Measurements from ENCODE around the gene SLC16A9.
"Not testable (repeated sequence)": the region's sequence is repeated elsewhere in the genome, so short reads cannot be mapped to it uniquely, and the experiment has no call there.

Gene SLC16A9

GRCh38 chr10:59672150-59672875 is 37.3 kb downstream of the SLC16A9 start:
- DNase-seq: no peak

- DNase-seq: no peak
Measured at GRCh38 chr10:59670269-59670668, 39.4 kb downstream of the SLC16A9 start.

- no peak for DNase-seq
Measured at GRCh38 chr10:59668096-59668495, 41.6 kb downstream of the SLC16A9 start.

GRCh38 chr10:59666310-59666709 is 43.3 kb downstream of the SLC16A9 start:
- no peak for DNase-seq

GRCh38 chr10:59663213-59663612 is 46.4 kb downstream of the SLC16A9 start:
- not testable (repeated sequence) for DNase-seq

GRCh38 chr10:59657724-59658123 is 51.9 kb downstream of the SLC16A9 start:
- DNase-seq: no peak

- DNase-seq: no peak
Measured at GRCh38 chr10:59655309-59655708, 54.3 kb downstream of the SLC16A9 start.

GRCh38 chr10:59654007-59654406 is 55.6 kb downstream of the SLC16A9 start:
- no peak for DNase-seq

- no peak for DNase-seq
Measured at GRCh38 chr10:59651902-59652301, 57.7 kb downstream of the SLC16A9 start.

GRCh38 chr10:59649606-59650346 is 59.9 kb downstream of the SLC16A9 start:
- no peak for DNase-seq

GRCh38 chr10:59648711-59649201 is 60.9 kb downstream of the SLC16A9 start:
- DNase-seq: no peak

- DNase-seq: no peak
Measured at GRCh38 chr10:59644841-59645240, 64.8 kb downstream of the SLC16A9 start.

GRCh38 chr10:59641688-59642087 is 68.0 kb downstream of the SLC16A9 start:
- not testable (repeated sequence) for DNase-seq

- no peak for DNase-seq
Measured at GRCh38 chr10:59635502-59636290, 74.0 kb downstream of the SLC16A9 start.

- DNase-seq: no peak
Measured at GRCh38 chr10:59634102-59634501, 75.5 kb downstream of the SLC16A9 start.

- no peak for DNase-seq
Measured at GRCh38 chr10:59633063-59633462, 76.6 kb downstream of the SLC16A9 start.

GRCh38 chr10:59631882-59632807 is 77.5 kb downstream of the SLC16A9 start:
- DNase-seq: no peak

GRCh38 chr10:59631237-59631636 is 78.4 kb downstream of the SLC16A9 start:
- DNase-seq: no peak

GRCh38 chr10:59628965-59629364 is 80.7 kb downstream of the SLC16A9 start:
- no peak for DNase-seq

- DNase-seq: no peak
Measured at GRCh38 chr10:59628456-59628855, 81.2 kb downstream of the SLC16A9 start.

GRCh38 chr10:59627366-59628018 is 82.2 kb downstream of the SLC16A9 start:
- DNase-seq: no peak

GRCh38 chr10:59626523-59626869 is 83.2 kb downstream of the SLC16A9 start:
- DNase-seq: no peak

All from COR-L47 (cell line).